ENCODE results near the gene TEPSIN.

TEPSIN gene

GRCh38 chr17:81193470-81194224 lies 45.2 kb downstream of the TEPSIN start:
- no peak for DNase-seq (ENCODE audit: extremely low read depth, low read depth)
- no peak for TF ChIP-seq CTCF (IDR thresholded peaks at IDR 0.05; ENCODE audit: low read depth, low read length, missing control alignments)
- no peak overlapping the region for H3K4me3 ChIP-seq (replicated peaks; ENCODE audit: low read depth, low read length)

GRCh38 chr17:81193051-81193410 lies 45.8 kb downstream of the TEPSIN start:
- no peak overlapping the region for H3K4me3 ChIP-seq (replicated peaks; ENCODE audit: low read depth, low read length)
- TF ChIP-seq CTCF (IDR thresholded peaks at IDR 0.05; ENCODE audit: low read depth, low read length, missing control alignments) = no peak
- DNase-seq (ENCODE audit: extremely low read depth, low read depth) = no peak

DNA sequence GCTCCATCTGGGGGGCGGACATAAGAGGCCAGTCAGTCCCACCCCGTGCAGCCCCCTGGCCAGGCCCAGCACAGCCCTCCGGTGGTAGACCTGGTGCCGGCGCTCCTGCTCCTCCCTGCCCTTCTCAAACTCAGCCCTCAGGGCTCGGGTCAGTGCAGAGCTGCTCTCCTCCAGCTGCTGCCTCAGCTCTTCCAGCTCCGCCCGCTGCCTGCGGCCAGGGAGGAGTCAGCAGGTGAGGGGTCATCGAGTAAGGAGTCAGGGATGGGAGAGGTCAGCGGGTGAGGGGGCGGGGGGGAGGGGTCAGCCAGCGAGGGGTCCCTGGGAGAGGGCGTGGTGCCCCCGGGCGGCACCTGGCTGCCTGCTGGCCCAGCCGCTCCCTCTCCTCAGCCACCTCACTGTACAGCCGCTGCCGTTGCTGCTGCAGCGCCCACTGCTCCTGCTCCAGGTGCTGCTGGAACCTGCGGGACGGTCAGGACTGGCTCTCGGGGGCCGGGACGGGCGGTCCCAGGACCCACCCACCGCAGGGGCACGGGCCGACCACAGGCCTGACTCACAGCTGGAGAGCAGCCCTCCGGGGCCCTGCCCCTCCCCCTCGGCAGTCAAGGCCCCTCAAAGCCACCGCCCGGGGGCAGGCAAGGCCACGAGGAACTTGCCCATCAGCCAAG lies 46.3 kb downstream of the TEPSIN start:
- no peak for TF ChIP-seq CTCF (IDR thresholded peaks at IDR 0.05; ENCODE audit: low read depth, low read length, missing control alignments)
- H3K4me3 ChIP-seq (replicated peaks; ENCODE audit: low read depth, low read length) = no peak overlapping the region
- DNase-seq (ENCODE audit: extremely low read depth, low read depth) = no peak

- no peak for DNase-seq (ENCODE audit: extremely low read depth, low read depth)
- H3K4me3 ChIP-seq (replicated peaks; ENCODE audit: low read depth, low read length) = no peak overlapping the region
- no peak for TF ChIP-seq CTCF (IDR thresholded peaks at IDR 0.05; ENCODE audit: low read depth, low read length, missing control alignments)
These were observed 47.2 kb downstream of the TEPSIN start for GRCh38 chr17:81191646-81192045.

DNA sequence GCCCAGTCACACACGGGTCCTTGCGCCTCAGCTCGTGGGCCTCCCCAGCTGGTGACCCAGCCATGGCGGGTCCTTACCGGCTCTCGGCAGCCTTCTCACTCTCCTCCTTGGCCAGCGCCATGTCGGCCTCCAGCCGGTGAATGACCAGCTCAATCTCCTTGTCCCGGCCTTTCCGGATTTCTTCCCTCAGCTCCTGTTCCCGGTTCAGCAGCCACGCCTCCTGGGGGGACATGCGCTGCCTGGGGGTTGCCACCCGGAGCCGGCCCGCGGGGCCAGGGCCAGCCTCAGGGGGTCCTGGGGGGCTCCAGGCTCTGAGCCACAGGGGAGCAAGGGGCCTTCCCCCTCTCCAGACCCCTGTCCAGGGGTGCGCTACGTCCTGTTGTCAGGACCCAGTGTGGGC lies 47.7 kb downstream of the TEPSIN start:
- H3K4me3 ChIP-seq (replicated peaks; ENCODE audit: low read depth, low read length) = no peak overlapping the region

GRCh38 chr17:81190591-81190990 lies 48.3 kb downstream of the TEPSIN start:
- no peak for TF ChIP-seq CTCF (IDR thresholded peaks at IDR 0.05; ENCODE audit: low read depth, low read length, missing control alignments)
- no peak for DNase-seq (ENCODE audit: extremely low read depth, low read depth)
- H3K4me3 ChIP-seq (replicated peaks; ENCODE audit: low read depth, low read length) = no peak overlapping the region

More for the DNA sequence above, 47.7 kb downstream of the TEPSIN start:
- TF ChIP-seq CTCF (IDR thresholded peaks at IDR 0.05; ENCODE audit: low read depth, low read length, missing control alignments) = no peak
- no peak for DNase-seq (ENCODE audit: extremely low read depth, low read depth)
